ENCODE measurements around the gene TEAD1. TPM values are rescaled to one million over a fixed set of nuclear protein-coding genes. Genes with fewer than 3 reads are reported as not detected.

Gene TEAD1
- total and polyA plus RNA-seq, 9 donors = 20.0 to 84.1 (median 67.6) TPM

- DNase-seq = no peak
- Histone ChIP-seq H3K36me3 (no peaks in the 10 kb centered on the region), H3K4me1 (ENCODE audit: insufficient read depth) (peaks cover 7% of the 10 kb centered on the region), H3K27me3 (no peaks in the 10 kb centered on the region), H3K4me3 (no peak overlapping the region), H3K27ac (no peak overlapping the region), H3K9me3 (no peaks in the 10 kb centered on the region)
- intact Hi-C loops (cut with DNase I) = loop anchor here in 3 of 4 donors (5.0 to 10.0 kb wide), 2 partner anchors 203 to 211 kb away; partner anchors contain the start of gene TEAD1 (in 2 of the 3)
- TF ChIP-seq POLR2A (IDR thresholded peaks at IDR 0.05) (no peak), EP300 (IDR thresholded peaks at IDR 0.05) (no peak)
- TF ChIP-seq, protein P1, sequence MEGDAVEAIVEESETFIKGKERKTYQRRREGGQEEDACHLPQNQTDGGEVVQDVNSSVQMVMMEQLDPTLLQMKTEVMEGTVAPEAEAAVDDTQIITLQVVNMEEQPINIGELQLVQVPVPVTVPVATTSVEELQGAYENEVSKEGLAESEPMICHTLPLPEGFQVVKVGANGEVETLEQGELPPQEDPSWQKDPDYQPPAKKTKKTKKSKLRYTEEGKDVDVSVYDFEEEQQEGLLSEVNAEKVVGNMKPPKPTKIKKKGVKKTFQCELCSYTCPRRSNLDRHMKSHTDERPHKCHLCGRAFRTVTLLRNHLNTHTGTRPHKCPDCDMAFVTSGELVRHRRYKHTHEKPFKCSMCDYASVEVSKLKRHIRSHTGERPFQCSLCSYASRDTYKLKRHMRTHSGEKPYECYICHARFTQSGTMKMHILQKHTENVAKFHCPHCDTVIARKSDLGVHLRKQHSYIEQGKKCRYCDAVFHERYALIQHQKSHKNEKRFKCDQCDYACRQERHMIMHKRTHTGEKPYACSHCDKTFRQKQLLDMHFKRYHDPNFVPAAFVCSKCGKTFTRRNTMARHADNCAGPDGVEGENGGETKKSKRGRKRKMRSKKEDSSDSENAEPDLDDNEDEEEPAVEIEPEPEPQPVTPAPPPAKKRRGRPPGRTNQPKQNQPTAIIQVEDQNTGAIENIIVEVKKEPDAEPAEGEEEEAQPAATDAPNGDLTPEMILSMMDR (IDR thresholded peaks at IDR 0.05) = no peak
- WGBS, 3 donors = 84 to 85% (median 85%) methylated on average over 8 of the region's 8 CpGs
Measured at GRCh38 chr11:12885717-12886239, 211.6 kb downstream of the TEAD1 start.

GRCh38 chr11:12886508-12886907 is 212.3 kb downstream of the TEAD1 start:
- intact Hi-C loops (cut with DNase I) = loop anchor here in 3 of 4 donors (5.0 to 10.0 kb wide), 2 partner anchors 204 to 212 kb away; partner anchors contain the start of gene TEAD1 (in 2 of the 3)
- no peak for DNase-seq
- Histone ChIP-seq H3K27me3 (no peaks in the 10 kb centered on the region), H3K27ac (no peak overlapping the region), H3K9me3 (no peaks in the 10 kb centered on the region), H3K4me3 (no peak overlapping the region), H3K36me3 (no peaks in the 10 kb centered on the region), H3K4me1 (ENCODE audit: insufficient read depth) (peaks cover 7% of the 10 kb centered on the region)
- TF ChIP-seq EP300 (IDR thresholded peaks at IDR 0.05) = no peak
- TF ChIP-seq, protein P1 (IDR thresholded peaks at IDR 0.05) = no peak
- TF ChIP-seq POLR2A (IDR thresholded peaks at IDR 0.05) = no peak

DNA sequence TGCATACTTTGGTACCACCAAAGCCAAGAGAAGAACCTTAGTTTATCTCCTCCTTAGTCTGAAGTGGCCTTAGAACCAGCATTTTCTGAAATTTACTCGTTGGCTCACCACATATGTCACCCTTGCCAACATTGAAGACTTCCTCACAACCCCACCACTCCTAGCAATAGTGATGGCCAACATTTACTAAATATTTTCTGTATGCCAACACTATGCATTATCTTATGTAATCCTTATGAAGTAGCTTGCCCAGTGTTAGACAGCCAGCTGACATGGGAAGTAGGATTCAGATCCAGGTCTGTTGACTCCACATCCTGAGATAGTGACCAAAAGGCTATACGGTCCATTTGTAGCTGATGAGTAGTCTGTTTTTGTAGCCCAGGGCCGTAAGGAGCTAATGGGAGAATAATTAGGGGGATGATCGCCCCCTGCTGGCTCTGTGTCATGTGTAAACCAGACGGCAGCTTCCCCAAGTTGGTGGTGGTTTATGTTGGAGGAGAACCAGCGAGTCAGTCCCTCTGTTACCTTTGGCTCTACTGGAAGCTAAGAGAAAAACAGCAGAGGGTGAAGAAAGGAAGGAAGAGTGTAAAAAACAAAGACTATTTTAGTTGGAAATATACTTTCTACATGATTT is 214.4 kb downstream of the TEAD1 start:
- Histone ChIP-seq H3K4me3 (no peak overlapping the region), H3K4me1 (ENCODE audit: insufficient read depth) (peaks cover 9% of the 10 kb centered on the region), H3K9me3 (no peaks in the 10 kb centered on the region), H3K36me3 (no peaks in the 10 kb centered on the region), H3K27ac (peak overlapping the region in 1 of 2 donors; percentile 73), H3K27me3 (no peaks in the 10 kb centered on the region)
- 8 to 15% (median 14%) methylated on average over 6 of the region's 6 CpGs for WGBS, 3 donors
- TF ChIP-seq, protein P1 (IDR thresholded peaks at IDR 0.05) = peak; percentile 53 to 81 (median 79)
- no peak for TF ChIP-seq EP300 (IDR thresholded peaks at IDR 0.05)
- intact Hi-C loops (cut with DNase I) = loop anchor here in 3 of 4 donors (2.0 to 10.0 kb wide), 3 partner anchors 206 to 476 kb away; partner anchors contain the start of gene TEAD1 (in 2 of the 3)
- DNase-seq = peak; percentile 90 to 95 (median 93)

DNA sequence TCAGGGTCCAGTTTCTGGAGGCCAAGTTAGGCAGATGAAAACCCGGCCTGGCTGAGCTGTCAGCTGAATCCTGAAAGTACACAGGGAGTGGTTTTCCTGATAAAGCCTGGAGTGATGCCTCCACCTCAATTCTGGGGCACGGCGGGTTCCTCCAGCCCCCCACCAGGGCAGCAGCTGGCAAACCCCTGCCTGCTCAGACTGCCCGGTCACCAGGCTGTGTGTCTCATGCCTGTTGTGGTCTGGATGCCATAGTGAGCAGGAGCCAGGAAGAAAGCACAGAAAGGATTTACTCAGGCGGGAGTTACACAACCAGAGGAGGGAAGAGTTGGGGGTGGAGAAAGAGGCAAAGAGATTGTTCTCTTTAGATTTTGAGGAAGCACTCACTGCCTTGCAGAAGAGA is 215.0 kb downstream of the TEAD1 start:
- peaks cover 11% of the 10 kb centered on the region for H3K4me1 ChIP-seq (ENCODE audit: insufficient read depth)
- H3K27ac ChIP-seq = peak overlapping the region in 1 of 2 donors; percentile 73
- 10 to 16% (median 13%) methylated on average over 5 of the region's 5 CpGs for WGBS, 3 donors
- no peaks in the 10 kb centered on the region for H3K36me3 ChIP-seq
- no peaks in the 10 kb centered on the region for H3K9me3 ChIP-seq
- intact Hi-C loops (cut with DNase I) = loop anchor here in 3 of 4 donors (2.0 to 10.0 kb wide), 3 partner anchors 207 to 476 kb away; partner anchors contain the start of gene TEAD1 (in 2 of the 3)
- peak; percentile 40 to 68 (median 57) for DNase-seq
- no peaks in the 10 kb centered on the region for H3K27me3 ChIP-seq
- H3K4me3 ChIP-seq = no peak overlapping the region
- TF ChIP-seq, protein P1 (IDR thresholded peaks at IDR 0.05) = no peak
